ENCODE measurements around the gene FAM135A. TPM values are rescaled to one million over a fixed set of nuclear protein-coding genes. Genes with fewer than 3 reads are reported as not detected.

Gene FAM135A
- total RNA-seq, 1 donor: 16.3 TPM

- TF ChIP-seq CTCF (IDR thresholded peaks at IDR 0.05; ENCODE audit: extremely low read depth, low read depth, low read length): no peak
- Histone ChIP-seq H4K20me1 (ENCODE audit: insufficient read depth, low read length) (no peaks in the 10 kb centered on the region), H3K79me2 (ENCODE audit: insufficient read depth, low read length) (no peaks in the 10 kb centered on the region), H2AFZ (ENCODE audit: low read length) (no peak overlapping the region), H3K36me3 (ENCODE audit: insufficient read depth, low read length) (no peaks in the 10 kb centered on the region), H3K9me3 (ENCODE audit: low read depth, low read length) (no peaks in the 10 kb centered on the region), H3K27ac (ENCODE audit: low read depth, low read length) (no peak overlapping the region), H3K4me2 (ENCODE audit: insufficient read depth, low read length) (peak overlapping the region; percentile 65), H3K4me1 (ENCODE audit: insufficient read depth, low read length) (peaks cover 10% of the 10 kb centered on the region), H3K4me3 (ENCODE audit: insufficient read depth, low read length) (no peak overlapping the region), H3K27me3 (ENCODE audit: insufficient read depth, low read length) (peaks cover 2% of the 10 kb centered on the region)
- peak; percentile 56 for DNase-seq (ENCODE audit: insufficient read length, low spot score, missing footprints)
Measured at GRCh38 chr6:70398783-70399728, 14.3 kb upstream of the FAM135A start.

- no peaks in the 10 kb centered on the region for H4K20me1 ChIP-seq (ENCODE audit: insufficient read depth, low read length)
- no peak for DNase-seq (ENCODE audit: insufficient read length, low spot score, missing footprints)
- no peaks in the 10 kb centered on the region for H3K36me3 ChIP-seq (ENCODE audit: insufficient read depth, low read length)
- no peaks in the 10 kb centered on the region for H3K79me2 ChIP-seq (ENCODE audit: insufficient read depth, low read length)
- H3K4me2 ChIP-seq (ENCODE audit: insufficient read depth, low read length): no peak overlapping the region
- TF ChIP-seq CTCF (IDR thresholded peaks at IDR 0.05; ENCODE audit: extremely low read depth, low read depth, low read length): no peak
- H2AFZ ChIP-seq (ENCODE audit: low read length): no peak overlapping the region
- no peaks in the 10 kb centered on the region for H3K4me1 ChIP-seq (ENCODE audit: insufficient read depth, low read length)
- H3K27ac ChIP-seq (ENCODE audit: low read depth, low read length): no peak overlapping the region
- peaks cover 4% of the 10 kb centered on the region for H3K27me3 ChIP-seq (ENCODE audit: insufficient read depth, low read length)
- H3K9me3 ChIP-seq (ENCODE audit: low read depth, low read length): no peaks in the 10 kb centered on the region
- no peak overlapping the region for H3K4me3 ChIP-seq (ENCODE audit: insufficient read depth, low read length)
Measured at GRCh38 chr6:70404658-70405057, 8.7 kb upstream of the FAM135A start.

GRCh38 chr6:70409216-70409615 is 4.1 kb upstream of the FAM135A start:
- no peaks in the 10 kb centered on the region for H3K9me3 ChIP-seq (ENCODE audit: low read depth, low read length)
- no peaks in the 10 kb centered on the region for H4K20me1 ChIP-seq (ENCODE audit: insufficient read depth, low read length)
- no peaks in the 10 kb centered on the region for H3K36me3 ChIP-seq (ENCODE audit: insufficient read depth, low read length)
- no peak for DNase-seq (ENCODE audit: insufficient read length, low spot score, missing footprints)
- peaks cover 9% of the 10 kb centered on the region for H3K4me1 ChIP-seq (ENCODE audit: insufficient read depth, low read length)
- no peak overlapping the region for H2AFZ ChIP-seq (ENCODE audit: low read length)
- no peak overlapping the region for H3K27ac ChIP-seq (ENCODE audit: low read depth, low read length)
- H3K4me3 ChIP-seq (ENCODE audit: insufficient read depth, low read length): no peak overlapping the region
- no peak overlapping the region for H3K4me2 ChIP-seq (ENCODE audit: insufficient read depth, low read length)
- no peaks in the 10 kb centered on the region for H3K79me2 ChIP-seq (ENCODE audit: insufficient read depth, low read length)
- no peak for TF ChIP-seq CTCF (IDR thresholded peaks at IDR 0.05; ENCODE audit: extremely low read depth, low read depth, low read length)
- H3K27me3 ChIP-seq (ENCODE audit: insufficient read depth, low read length): peaks cover 4% of the 10 kb centered on the region

- Histone ChIP-seq H3K27me3 (ENCODE audit: insufficient read depth, low read length) (peaks cover 1% of the 10 kb centered on the region), H3K4me2 (ENCODE audit: insufficient read depth, low read length) (peak overlapping the region; percentile 88), H3K79me2 (ENCODE audit: insufficient read depth, low read length) (no peaks in the 10 kb centered on the region), H3K9me3 (ENCODE audit: low read depth, low read length) (no peaks in the 10 kb centered on the region), H4K20me1 (ENCODE audit: insufficient read depth, low read length) (no peaks in the 10 kb centered on the region), H3K27ac (ENCODE audit: low read depth, low read length) (no peak overlapping the region), H3K4me3 (ENCODE audit: insufficient read depth, low read length) (no peak overlapping the region), H2AFZ (ENCODE audit: low read length) (no peak overlapping the region), H3K4me1 (ENCODE audit: insufficient read depth, low read length) (peaks cover 14% of the 10 kb centered on the region), H3K36me3 (ENCODE audit: insufficient read depth, low read length) (no peaks in the 10 kb centered on the region)
- TF ChIP-seq CTCF (IDR thresholded peaks at IDR 0.05; ENCODE audit: extremely low read depth, low read depth, low read length): no peak
- DNase-seq (ENCODE audit: insufficient read length, low spot score, missing footprints): no peak
Measured at GRCh38 chr6:70411542-70412251, 1.6 kb upstream of the FAM135A start.

Measured in osteoblast (primary cell).